HepG2 (cell line): ENCODE measurements around the gene HABP2. TPM values are rescaled to one million over a fixed set of nuclear protein-coding genes. Genes with fewer than 3 reads are reported as not detected.

Experiments used
- ATAC-seq: fragments of 200-7000 bp; cut with Tn5 transposase; 3 replicates; pipeline ENCODE4 v1.9.1; 2020; ENCODE audit warnings: mild to moderate bottlenecking, moderate library complexity
- BruUV-seq: library from RNA; stranded (reverse); fragments of 400-500 nt; replicated peaks from 2 replicates; lab custom pipeline; 2021; lab: Mats Ljungman, UMichigan
- CTCF ChIA-PET: fragments of 300-600 bp; formaldehyde crosslinking; extraction: SDS; loops from one replicate; lab custom pipeline; 2021; ENCODE audit warnings: low total read pairs, inconsistent platforms, low intra/inter-chr PET ratio; lab: Yijun Ruan, JAX
- POLR2A ChIA-PET: fragments of 350-600 bp; sonication (Branson Sonifier 250); formaldehyde crosslinking; loops from one replicate; lab custom pipeline; 2020; ENCODE audit warnings: antibody characterized with exemption, inconsistent platforms; lab: Yijun Ruan, JAX
- DNase-seq: peaks from one replicate; pipeline ENCODE4 v3.0.0-alpha.2; 2015; ENCODE audit warnings: low spot score
- FAIRE-seq: peaks from 3 replicates; lab custom pipeline; 2011; peaks lifted over from hg19 to GRCh38; lab: Jason Lieb, UNC
- H2AFZ ChIP-seq: one replicate; pipeline ENCODE4 v1.6.1; 2011; ENCODE audit warnings: low read length, inconsistent platforms
- H3K27ac ChIP-seq: fragments of 300-600 bp; 3 replicates; pipeline ENCODE4 v1.8.0; 2011; ENCODE audit warnings: mixed run types, mild to moderate bottlenecking, mixed read lengths, low read length, inconsistent platforms; ENCODE audit not compliant: insufficient read depth; ENCODE audit errors: extremely low read length
- H3K27me3 ChIP-seq, 2 experiments: fragments of 200-600 bp in 1 of 2; 2 replicates in 1 of 2; 3 replicates in 1 of 2; pipeline versions ENCODE4 v1.6.0 to v1.8.0; 2011; ENCODE audit warnings: low read length in 2 of 2, mild to moderate bottlenecking in 2 of 2, moderate library complexity in 2 of 2, inconsistent platforms in 1 of 2; ENCODE audit not compliant: insufficient read depth in 2 of 2, control insufficient read depth in 1 of 2
- H3K36me3 ChIP-seq, 2 experiments: fragments of 200-600 bp in 1 of 2; replicated peaks in 1 of 2; 2 replicates in 1 of 2; 3 replicates in 1 of 2; pipeline versions ENCODE4 v1.5.1 to v1.8.0; 2011; ENCODE audit warnings: low read length in 2 of 2, inconsistent platforms in 1 of 2; ENCODE audit not compliant: insufficient read depth in 2 of 2, control insufficient read depth in 1 of 2
- H3K4me1 ChIP-seq: 2 replicates; pipeline ENCODE4 v1.5.1; 2012; ENCODE audit warnings: low read length, inconsistent platforms; ENCODE audit not compliant: insufficient read depth
- H3K4me2 ChIP-seq: 2 replicates; pipeline ENCODE4 v1.6.0; 2011; ENCODE audit warnings: low read depth, low read length, inconsistent platforms
- H3K4me3 ChIP-seq, 3 experiments: fragments of 200-600 bp in 1 of 3; sonication (generic), shearing (Covaris generic) in 1 of 3; replicated peaks in 1 of 3; 2 replicates each; pipeline ENCODE4 v1.5.1; 2011 to 2016; ENCODE audit warnings: low read length in 3 of 3, inconsistent platforms in 2 of 3, low read depth in 2 of 3, mild to moderate bottlenecking in 2 of 3, control low read depth in 1 of 3, mixed read lengths in 1 of 3; ENCODE audit not compliant: insufficient read depth in 1 of 3
- H3K79me2 ChIP-seq: one replicate; pipeline ENCODE4 v1.6.1; 2011; ENCODE audit warnings: low read length, inconsistent platforms; ENCODE audit not compliant: insufficient read depth
- H3K9ac ChIP-seq: 2 replicates; pipeline ENCODE4 v1.6.0; 2011; ENCODE audit warnings: mild to moderate bottlenecking, low read depth, low read length, inconsistent platforms; ENCODE audit not compliant: insufficient read depth
- H3K9me3 ChIP-seq: 2 replicates; pipeline ENCODE4 v1.5.1; 2012; ENCODE audit warnings: mild to moderate bottlenecking, low read length
- H4K20me1 ChIP-seq: 2 replicates; pipeline ENCODE4 v1.6.0; 2011; ENCODE audit warnings: inconsistent platforms, mild to moderate bottlenecking, low read length, moderate library complexity; ENCODE audit not compliant: insufficient read depth
- ATF7 ChIP-seq, 2 experiments: fragments of 450-650 bp in 1 of 2; sonication (generic) in 1 of 2; formaldehyde crosslinking in 1 of 2; IDR thresholded peaks; 2 replicates each; pipeline versions ENCODE4 v1.4.0 to v1.6.1; 2016 to 2020; ENCODE audit warnings: antibody characterized with exemption in 1 of 2, mild to moderate bottlenecking in 1 of 2, missing genetic modification reagents in 1 of 2
- ATRX ChIP-seq: sonication (generic); formaldehyde crosslinking; IDR thresholded peaks from 2 replicates; pipeline ENCODE4 v1.4.0; 2020; ENCODE audit warnings: missing genetic modification reagents, borderline replicate concordance
- ELF4 ChIP-seq: sonication (generic); formaldehyde crosslinking; IDR thresholded peaks from 2 replicates; pipeline ENCODE4 v1.5.0; 2020; ENCODE audit warnings: missing genetic modification reagents, mild to moderate bottlenecking, moderate library complexity, borderline replicate concordance
- NR2F1 ChIP-seq, 2 experiments: fragments of 450-650 bp in 1 of 2; formaldehyde crosslinking in 1 of 2; IDR thresholded peaks; 2 replicates each; pipeline versions ENCODE4 v1.5.0 to v1.6.1; 2016 to 2020; ENCODE audit warnings: mild to moderate bottlenecking in 1 of 2, missing compliant biosample characterization in 1 of 2, missing genetic modification reagents in 1 of 2, moderate library complexity in 1 of 2
- RBM22 ChIP-seq: fragments of 200-400 bp; formaldehyde crosslinking; optimal IDR thresholded peaks from 2 replicates; pipeline ENCODE3; 2017; ENCODE audit warnings: mild to moderate bottlenecking, low read length, moderate library complexity
- RORA ChIP-seq: sonication (generic); formaldehyde crosslinking; IDR thresholded peaks from 2 replicates; pipeline ENCODE4 v1.5.0; 2020; ENCODE audit warnings: mild to moderate bottlenecking, missing genetic modification reagents, moderate library complexity
- SNAPC2 ChIP-seq: sonication (generic); formaldehyde crosslinking; IDR thresholded peaks from 2 replicates; pipeline ENCODE4 v1.8.1; 2022; ENCODE audit warnings: mild to moderate bottlenecking, missing genetic modification reagents
- ZBTB20 ChIP-seq: sonication (generic); formaldehyde crosslinking; IDR thresholded peaks from 2 replicates; pipeline ENCODE4 v1.8.1; 2023; ENCODE audit warnings: missing genetic modification reagents, low read depth, mild to moderate bottlenecking, borderline replicate concordance
- ZNF577 ChIP-seq: sonication (generic); formaldehyde crosslinking; IDR thresholded peaks from 2 replicates; pipeline ENCODE4 v1.4.0; 2020; ENCODE audit warnings: mild to moderate bottlenecking, low read depth, missing genetic modification reagents, borderline replicate concordance
- ZNF598 ChIP-seq: sonication (generic); formaldehyde crosslinking; IDR thresholded peaks from 2 replicates; pipeline ENCODE4 v1.5.1; 2020; ENCODE audit warnings: mild to moderate bottlenecking, missing genetic modification reagents, borderline replicate concordance
- ZNF605 ChIP-seq: sonication (generic); formaldehyde crosslinking; IDR thresholded peaks from 2 replicates; pipeline ENCODE4 v1.8.0; 2022; ENCODE audit warnings: mild to moderate bottlenecking, missing genetic modification reagents
- ZNF670 ChIP-seq: sonication (generic); formaldehyde crosslinking; IDR thresholded peaks from 2 replicates; pipeline ENCODE4 v1.8.0; 2022; ENCODE audit warnings: mild to moderate bottlenecking, missing genetic modification reagents, borderline replicate concordance
- ZNF737 ChIP-seq: sonication (generic); formaldehyde crosslinking; IDR thresholded peaks from 2 replicates; pipeline ENCODE4 v1.5.0; 2020; ENCODE audit warnings: missing genetic modification reagents, mild to moderate bottlenecking, borderline replicate concordance
- ZNF776 ChIP-seq: sonication (generic); formaldehyde crosslinking; IDR thresholded peaks from 2 replicates; pipeline ENCODE4 v1.4.0; 2020; ENCODE audit warnings: mild to moderate bottlenecking, missing genetic modification reagents
- ZNF841 ChIP-seq: sonication (generic); formaldehyde crosslinking; IDR thresholded peaks from 2 replicates; pipeline ENCODE4 v1.8.1; 2023; ENCODE audit warnings: missing genetic modification reagents, borderline replicate concordance
- ZNF878 ChIP-seq: sonication (generic); formaldehyde crosslinking; IDR thresholded peaks from 2 replicates; pipeline ENCODE4 v1.8.1; 2023; ENCODE audit warnings: mild to moderate bottlenecking, missing genetic modification reagents, moderate library complexity
- WGBS: methylation state at CpG from one replicate; pipeline ENCODE4 v1.1.6; 2017; ENCODE audit warnings: low lambda C conversion rate; 5-methylcytosine and 5-hydroxymethylcytosine counted together
- in situ Hi-C: cut with HindIII; loops from 2 replicates; pipeline ENCODE4 v1.10.0; 2017; ENCODE audit warnings: low pct_unique_long_range_greater_than_20kb; ENCODE audit not compliant: extremely low pct_ligation_motif_present
- intact Hi-C: fragments of 100-400 bp; cut with micrococcal nuclease; formaldehyde crosslinking; loops from one replicate; pipeline ENCODE4 v1.10.0; 2022; ENCODE audit not compliant: unreplicated experiment
- polyA plus RNA-seq, 8 experiments: library from polyadenylated mRNA; depleted of rRNA in 3 of 8; stranded (reverse) in 7 of 8; unstranded in 1 of 8; fragments of >200 nt; fragmentation: Illumina TruSeq in 4 of 8; extraction: Trizol in 4 of 8; gene quantifications; 2 replicates each; pipeline versions ENCODE4 v1.2.1 to v1.2.3, GENCODE V29; 2011 to 2016; ENCODE audit warnings: low read depth in 4 of 8, missing spikeins in 1 of 8, mixed read lengths in 1 of 8; ENCODE audit not compliant: insufficient read depth in 1 of 8
- total RNA-seq, 5 experiments: library from RNA; depleted of rRNA; stranded (reverse); fragments of >200 nt; fragmentation: Illumina TruSeq; extraction: Trizol; gene quantifications; 2 replicates each; pipeline ENCODE4 v1.2.3, GENCODE V29; 2016; ENCODE audit warnings: low read depth in 1 of 5
- TF ChIP-seq, protein P1 (sequence below): IDR thresholded peaks from 2 replicates; pipeline ENCODE4 v1.6.1; 2016

The HABP2 gene
- total and polyA plus RNA-seq, 2 of the 13 experiments (the other 11 are each of a cell fraction or from before 2014, with no cell fraction given), result 0.12 to 0.13 TPM

DNA sequence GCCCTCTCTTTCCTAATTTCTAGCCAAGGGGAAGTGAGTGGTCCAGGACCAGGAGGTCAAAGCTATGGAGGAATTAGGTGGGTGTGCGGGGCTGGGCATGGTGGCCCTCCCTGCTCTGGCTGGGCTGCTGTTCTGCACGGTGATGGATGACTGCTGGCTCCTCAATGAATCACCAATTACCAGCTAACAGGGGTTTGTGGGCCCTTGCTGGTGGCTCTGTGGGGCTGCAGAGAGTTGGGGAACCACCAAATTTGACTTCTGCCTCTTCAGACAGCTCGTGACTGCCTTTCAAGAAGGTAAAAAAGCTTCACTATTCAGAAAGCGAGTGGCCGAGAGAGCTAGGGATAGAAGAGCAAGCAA lies 35.0 kb upstream of the HABP2 start:
- H3K27ac ChIP-seq, result no peak overlapping the region
- DNase-seq, result no peak
- H3K4me3 ChIP-seq, result no peak overlapping the region
- 26% methylated on average over 5 of the region's 5 CpGs for WGBS
- TF ChIP-seq ZNF878 (CRISPR knock-in tag) (no peak), ZNF776 (CRISPR knock-in tag) (no peak), RORA (CRISPR knock-in tag) (no peak), ATF7 (IDR thresholded peaks at IDR 0.05) (no peak), ATF7 (CRISPR knock-in tag; IDR thresholded peaks at IDR 0.05) (no peak), ZNF577 (CRISPR knock-in tag) (no peak), ZBTB20 (CRISPR knock-in tag) (no peak), ZNF670 (CRISPR knock-in tag) (no peak), ZNF737 (CRISPR knock-in tag) (no peak), ZNF841 (no peak), SNAPC2 (CRISPR knock-in tag) (no peak), RBM22 (no peak), ZNF598 (no peak), NR2F1 (CRISPR knock-in tag; IDR thresholded peaks at IDR 0.05) (no peak), ATRX (CRISPR knock-in tag) (no peak), ELF4 (CRISPR knock-in tag) (no peak), ZNF605 (CRISPR knock-in tag) (no peak)
- TF ChIP-seq, protein P1, sequence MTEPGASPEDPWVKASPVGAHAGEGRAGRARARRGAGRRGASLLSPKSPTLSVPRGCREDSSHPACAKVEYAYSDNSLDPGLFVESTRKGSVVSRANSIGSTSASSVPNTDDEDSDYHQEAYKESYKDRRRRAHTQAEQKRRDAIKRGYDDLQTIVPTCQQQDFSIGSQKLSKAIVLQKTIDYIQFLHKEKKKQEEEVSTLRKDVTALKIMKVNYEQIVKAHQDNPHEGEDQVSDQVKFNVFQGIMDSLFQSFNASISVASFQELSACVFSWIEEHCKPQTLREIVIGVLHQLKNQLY, result no peak
- POLR2A ChIA-PET, result no interaction called here
- FAIRE-seq, result no peak
- no peaks in the 10 kb centered on the region for H3K36me3 ChIP-seq
- BruUV-seq, result no TSS peak
- 0 out of 5 replicates have a peak, but pooled peaks cover 0 to 4% of the 10 kb centered on the region in 2 experiments for H3K27me3 ChIP-seq
- intact Hi-C loops, result no loop called here
- no peaks in the 10 kb centered on the region for H3K79me2 ChIP-seq
- no peaks in the 10 kb centered on the region for H3K9me3 ChIP-seq
- H4K20me1 ChIP-seq, result no peaks in the 10 kb centered on the region
- in situ Hi-C loops, result no loop called here
- no peaks in the 10 kb centered on the region for H3K4me1 ChIP-seq
- no peak overlapping the region for H3K9ac ChIP-seq
- no peak overlapping the region for H2AFZ ChIP-seq
- no peak overlapping the region for H3K4me2 ChIP-seq
- no peak for ATAC-seq
- CTCF ChIA-PET, result no interaction called here
